ENCODE measurements around the gene ITGA11. TPM values are rescaled to one million over a fixed set of nuclear protein-coding genes. Genes with fewer than 3 reads are reported as not detected.

ITGA11 gene
- total and polyA plus RNA-seq, 3 experiments from 2014 or later, result not detected

DNA sequence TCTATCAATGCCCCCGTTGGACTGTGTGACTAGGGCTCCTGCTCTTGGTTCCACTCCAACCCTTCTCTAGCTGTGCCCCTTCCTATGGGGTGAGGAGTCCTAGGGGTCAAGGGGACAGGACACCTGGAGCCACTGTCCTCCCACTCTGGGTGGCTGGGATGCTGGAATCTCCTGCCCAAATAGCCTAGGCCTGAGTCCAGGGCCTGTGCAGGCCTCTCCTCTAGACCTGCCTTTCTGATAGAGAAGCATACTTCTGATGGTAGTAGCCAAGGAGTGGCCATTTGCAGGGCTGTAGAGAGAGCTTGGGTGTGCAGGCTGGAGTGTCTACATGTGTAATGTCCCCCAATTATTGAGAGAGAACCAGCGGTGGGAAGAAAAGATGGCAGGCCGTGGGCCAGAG lies 54.2 kb downstream of the ITGA11 start:
- ChIA-PET CTCF (no interaction called here), POLR2A (no interaction called here)
- H3K36me3 ChIP-seq (ENCODE audit: insufficient read depth, low read length), result no peaks in the 10 kb centered on the region
- DNase-seq, result no peak
- Mint-ChIP-seq H3K4me1 (peaks cover 4 to 11% (median 10%) of the 10 kb centered on the region in 3 donors), H3K4me3 (no peak overlapping the region), H3K9me3 (no peaks in the 10 kb centered on the region), H3K27me3 (no peaks in the 10 kb centered on the region), H3K27ac (no peak overlapping the region), H3K36me3 (no peaks in the 10 kb centered on the region)
- H3K4me3 ChIP-seq (ENCODE audit: low read length), result no peak overlapping the region
- H3K4me1 ChIP-seq (ENCODE audit: insufficient read depth, low read length), result no peaks in the 10 kb centered on the region
- H3K27me3 ChIP-seq (ENCODE audit: insufficient read depth, low read length, poor library complexity, severe bottlenecking), result no peaks in the 10 kb centered on the region
- no peak overlapping the region for H3K27ac ChIP-seq (ENCODE audit: low read depth, low read length)
- no peaks in the 10 kb centered on the region for H3K9me3 ChIP-seq (ENCODE audit: low read length)

DNA sequence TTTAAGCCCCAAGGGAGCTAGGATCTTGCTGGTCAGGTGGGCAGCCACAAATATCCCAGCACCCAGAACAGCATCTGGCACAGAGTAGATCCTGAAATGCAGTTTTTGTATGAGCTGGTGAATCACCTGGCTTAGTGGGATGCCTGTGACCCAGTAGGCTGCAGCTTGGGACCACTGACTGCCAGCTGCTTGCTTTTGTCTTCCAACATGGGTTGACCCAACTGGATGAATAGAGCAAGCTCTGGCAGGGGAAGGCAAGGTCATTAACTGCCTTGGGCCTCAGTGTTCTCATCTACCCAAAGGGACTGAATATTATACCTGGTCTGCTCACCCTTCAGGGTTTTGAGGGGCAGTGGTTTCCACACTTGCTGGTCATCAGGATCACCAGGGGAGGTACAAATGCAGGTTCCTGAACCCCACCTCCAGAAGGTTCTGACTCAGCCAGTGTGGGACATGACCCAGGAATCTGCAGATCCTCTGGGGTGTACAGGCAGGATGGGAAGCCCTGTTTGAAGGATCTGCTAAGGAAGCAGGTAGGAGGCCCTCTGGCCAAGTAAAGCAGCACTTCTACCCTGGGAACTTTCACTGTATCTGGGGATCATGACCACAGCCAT lies 55.4 kb downstream of the ITGA11 start:
- Mint-ChIP-seq H3K27me3 (no peaks in the 10 kb centered on the region), H3K9me3 (no peaks in the 10 kb centered on the region), H3K4me1 (peaks cover 4 to 11% (median 10%) of the 10 kb centered on the region in 3 donors), H3K4me3 (no peak overlapping the region), H3K27ac (no peak overlapping the region), H3K36me3 (no peaks in the 10 kb centered on the region)
- H3K36me3 ChIP-seq (ENCODE audit: insufficient read depth, low read length), result no peaks in the 10 kb centered on the region
- H3K9me3 ChIP-seq (ENCODE audit: low read length), result no peaks in the 10 kb centered on the region
- POLR2A ChIA-PET, result no interaction called here
- no peak for DNase-seq
- no peak overlapping the region for H3K4me3 ChIP-seq (ENCODE audit: low read length)
- no peaks in the 10 kb centered on the region for H3K27me3 ChIP-seq (ENCODE audit: insufficient read depth, low read length, poor library complexity, severe bottlenecking)
- H3K27ac ChIP-seq (ENCODE audit: low read depth, low read length), result no peak overlapping the region
- CTCF ChIA-PET, result no interaction called here
- no peaks in the 10 kb centered on the region for H3K4me1 ChIP-seq (ENCODE audit: insufficient read depth, low read length)

DNA sequence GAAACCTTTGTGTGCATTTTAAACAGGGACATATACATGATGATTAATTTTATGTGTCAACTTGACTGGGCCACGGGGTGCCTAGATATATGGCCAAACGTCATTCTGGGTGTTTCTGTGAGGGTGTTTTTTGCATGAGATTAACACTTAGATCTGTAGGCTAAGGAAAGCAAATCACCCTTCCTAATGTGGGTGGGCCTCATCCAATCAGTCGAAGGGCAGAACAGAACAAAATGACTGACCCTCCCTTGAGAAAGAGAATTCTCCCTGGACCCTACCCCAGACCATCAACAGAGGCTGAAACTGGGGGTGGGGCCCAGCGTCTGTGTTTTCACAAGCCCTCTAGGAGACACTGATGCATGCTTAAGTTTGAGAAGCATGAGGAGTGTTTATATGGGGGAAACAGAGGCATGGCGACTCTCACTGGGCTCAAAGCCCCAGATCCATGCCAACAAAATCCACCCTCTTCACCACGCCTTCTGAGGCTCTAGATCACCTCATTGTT lies 56.2 kb downstream of the ITGA11 start:
- no peak overlapping the region for H3K4me3 ChIP-seq (ENCODE audit: low read length)
- no peaks in the 10 kb centered on the region for H3K9me3 ChIP-seq (ENCODE audit: low read length)
- Mint-ChIP-seq H3K27me3 (no peaks in the 10 kb centered on the region), H3K9me3 (no peaks in the 10 kb centered on the region), H3K36me3 (no peaks in the 10 kb centered on the region), H3K4me1 (peaks cover 4 to 11% (median 10%) of the 10 kb centered on the region in 3 donors), H3K27ac (no peak overlapping the region), H3K4me3 (no peak overlapping the region)
- ChIA-PET POLR2A (no interaction called here), CTCF (no interaction called here)
- no peaks in the 10 kb centered on the region for H3K27me3 ChIP-seq (ENCODE audit: insufficient read depth, low read length, poor library complexity, severe bottlenecking)
- no peaks in the 10 kb centered on the region for H3K36me3 ChIP-seq (ENCODE audit: insufficient read depth, low read length)
- H3K4me1 ChIP-seq (ENCODE audit: insufficient read depth, low read length), result no peaks in the 10 kb centered on the region
- DNase-seq, result no peak
- H3K27ac ChIP-seq (ENCODE audit: low read depth, low read length), result no peak overlapping the region

DNA sequence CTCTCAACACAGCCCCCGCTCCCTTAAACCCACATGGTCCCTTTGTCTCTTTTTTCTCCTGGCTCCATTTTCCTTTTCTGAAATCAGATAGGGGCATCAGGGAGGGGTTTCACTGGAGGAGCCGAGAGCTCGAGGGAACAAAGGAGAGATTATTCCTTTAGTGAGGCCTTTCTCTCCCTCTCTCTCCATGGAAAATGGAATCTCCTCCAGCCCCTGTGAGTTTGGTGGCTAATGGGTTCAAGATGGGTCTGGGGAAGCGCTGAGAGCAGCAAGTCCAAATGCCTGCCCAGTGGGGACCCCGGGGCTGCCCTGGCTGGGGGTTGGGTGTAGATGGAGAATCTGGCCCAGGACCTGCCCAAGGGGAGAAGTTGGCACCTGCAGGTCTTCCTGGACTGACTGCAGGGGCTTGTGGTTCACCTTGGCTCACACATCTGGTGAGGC lies 56.8 kb downstream of the ITGA11 start:
- H3K36me3 Mint-ChIP-seq, result no peaks in the 10 kb centered on the region
- no peaks in the 10 kb centered on the region for H3K9me3 Mint-ChIP-seq
- no peaks in the 10 kb centered on the region for H3K4me1 ChIP-seq (ENCODE audit: insufficient read depth, low read length)
- H3K27me3 ChIP-seq (ENCODE audit: insufficient read depth, low read length, poor library complexity, severe bottlenecking), result no peaks in the 10 kb centered on the region
- H3K4me3 Mint-ChIP-seq, result no peak overlapping the region
- ChIA-PET CTCF (no interaction called here), POLR2A (no interaction called here)
- no peak overlapping the region for H3K27ac Mint-ChIP-seq
- H3K36me3 ChIP-seq (ENCODE audit: insufficient read depth, low read length), result no peaks in the 10 kb centered on the region
- H3K9me3 ChIP-seq (ENCODE audit: low read length), result no peaks in the 10 kb centered on the region
- peaks cover 4 to 11% (median 10%) of the 10 kb centered on the region in 3 donors for H3K4me1 Mint-ChIP-seq
- H3K4me3 ChIP-seq (ENCODE audit: low read length), result no peak overlapping the region
- no peak overlapping the region for H3K27ac ChIP-seq (ENCODE audit: low read depth, low read length)
- H3K27me3 Mint-ChIP-seq, result no peaks in the 10 kb centered on the region
- DNase-seq, result no peak

DNA sequence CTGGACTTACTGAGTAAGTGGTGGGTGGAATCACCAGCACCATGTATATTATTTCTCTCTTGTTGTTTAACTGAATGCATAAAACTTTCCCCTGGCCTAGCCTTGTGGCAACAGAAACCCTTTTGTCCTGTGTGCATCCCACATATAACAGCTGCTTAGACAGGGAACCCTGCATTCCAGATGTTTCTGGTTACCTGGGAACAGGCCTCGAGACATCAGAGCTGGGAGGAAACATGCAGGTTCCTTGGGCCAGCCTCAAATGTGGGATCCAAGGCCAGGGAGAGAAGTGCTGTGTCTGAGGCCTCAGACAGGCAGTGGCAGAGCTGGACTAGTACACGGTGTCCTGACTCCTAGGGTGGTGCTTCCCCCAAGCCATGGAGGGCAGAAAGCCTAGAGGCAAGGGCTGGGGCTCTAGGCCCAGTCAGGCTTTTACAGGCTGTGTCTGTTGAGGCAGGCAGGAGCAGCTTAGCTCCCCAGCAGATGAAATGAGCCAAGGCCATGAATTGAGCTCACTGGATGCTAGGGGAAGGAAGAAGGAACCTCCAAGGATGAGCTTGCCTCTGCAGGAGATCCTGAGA lies 57.7 kb downstream of the ITGA11 start:
- no peaks in the 10 kb centered on the region for H3K9me3 ChIP-seq (ENCODE audit: low read length)
- CTCF ChIA-PET, result no interaction called here
- H3K27me3 ChIP-seq (ENCODE audit: insufficient read depth, low read length, poor library complexity, severe bottlenecking), result no peaks in the 10 kb centered on the region
- Mint-ChIP-seq H3K9me3 (no peaks in the 10 kb centered on the region), H3K36me3 (no peaks in the 10 kb centered on the region), H3K4me3 (no peak overlapping the region), H3K27ac (no peak overlapping the region), H3K4me1 (peaks cover 0 to 3% (median 3%) of the 10 kb centered on the region in 3 donors), H3K27me3 (peaks cover 4 to 7% of the 10 kb centered on the region in 2 donors)
- H3K27ac ChIP-seq (ENCODE audit: low read depth, low read length), result no peak overlapping the region
- no peaks in the 10 kb centered on the region for H3K36me3 ChIP-seq (ENCODE audit: insufficient read depth, low read length)
- DNase-seq, result no peak
- no peaks in the 10 kb centered on the region for H3K4me1 ChIP-seq (ENCODE audit: insufficient read depth, low read length)
- no peak overlapping the region for H3K4me3 ChIP-seq (ENCODE audit: low read length)
- POLR2A ChIA-PET, result no interaction called here

DNA sequence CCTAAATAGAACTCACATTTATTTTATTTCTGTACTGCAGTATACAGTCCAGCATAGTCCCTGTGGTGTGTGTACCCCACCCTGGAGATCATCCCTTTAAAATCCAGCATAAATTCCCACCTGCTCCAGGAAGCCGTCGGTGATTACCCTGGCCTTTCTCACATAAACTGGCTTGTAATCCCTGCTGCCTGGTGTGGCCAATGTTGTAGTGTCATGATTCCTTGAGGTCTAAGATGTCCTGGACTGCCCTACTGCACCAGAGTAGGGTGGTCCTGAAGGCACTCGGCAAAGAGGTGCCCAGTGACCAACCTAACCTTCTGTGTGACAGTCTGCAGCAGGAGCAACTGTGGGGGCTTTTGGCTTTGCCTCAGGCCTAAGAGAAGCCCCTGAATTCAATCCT lies 58.9 kb downstream of the ITGA11 start:
- H3K27ac Mint-ChIP-seq, result no peak overlapping the region

DNA sequence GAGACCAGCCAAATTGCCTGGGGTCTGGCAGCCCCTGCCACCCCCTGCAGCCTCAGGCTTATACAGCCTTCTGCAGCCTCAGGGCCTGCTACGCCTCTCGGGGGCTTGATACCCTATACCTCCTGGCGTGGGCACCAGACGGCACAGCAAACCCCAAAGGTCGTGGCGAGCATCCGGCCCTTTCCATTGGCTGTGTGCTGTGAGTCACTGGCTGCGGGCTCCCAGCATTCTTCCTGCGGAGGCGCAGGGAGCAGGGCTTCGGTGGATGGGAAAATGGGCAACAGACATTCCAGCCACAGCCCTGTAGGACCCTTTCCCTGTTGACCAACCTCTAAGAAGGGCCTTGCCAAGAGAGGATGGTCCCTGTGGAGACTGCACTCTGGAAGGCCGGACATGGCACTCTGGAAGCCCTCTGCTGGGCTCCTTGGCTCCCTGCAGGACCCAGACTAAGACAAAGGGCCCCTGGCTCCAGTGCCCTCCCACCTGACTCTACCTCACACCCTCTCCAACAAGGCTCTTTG lies 59.6 kb downstream of the ITGA11 start:
- Mint-ChIP-seq H3K27ac (no peak overlapping the region), H3K27me3 (peaks cover 10 to 21% of the 10 kb centered on the region in 2 donors), H3K36me3 (no peaks in the 10 kb centered on the region), H3K4me3 (no peak overlapping the region), H3K4me1 (no peaks in the 10 kb centered on the region), H3K9me3 (no peaks in the 10 kb centered on the region)
- DNase-seq, result no peak
- Histone ChIP-seq H3K4me3 (ENCODE audit: low read length) (no peak overlapping the region), H3K27ac (ENCODE audit: low read depth, low read length) (no peak overlapping the region), H3K27me3 (ENCODE audit: insufficient read depth, low read length, poor library complexity, severe bottlenecking) (no peaks in the 10 kb centered on the region), H3K36me3 (ENCODE audit: insufficient read depth, low read length) (no peaks in the 10 kb centered on the region), H3K4me1 (ENCODE audit: insufficient read depth, low read length) (no peaks in the 10 kb centered on the region), H3K9me3 (ENCODE audit: low read length) (no peaks in the 10 kb centered on the region)
- CTCF ChIA-PET, result no interaction called here
- POLR2A ChIA-PET, result no interaction called here

More for the DNA sequence above, 58.9 kb downstream of the ITGA11 start:
- Histone ChIP-seq H3K36me3 (ENCODE audit: insufficient read depth, low read length) (no peaks in the 10 kb centered on the region), H3K27ac (ENCODE audit: low read depth, low read length) (no peak overlapping the region), H3K27me3 (ENCODE audit: insufficient read depth, low read length, poor library complexity, severe bottlenecking) (no peaks in the 10 kb centered on the region), H3K4me3 (ENCODE audit: low read length) (no peak overlapping the region), H3K9me3 (ENCODE audit: low read length) (no peaks in the 10 kb centered on the region), H3K4me1 (ENCODE audit: insufficient read depth, low read length) (no peaks in the 10 kb centered on the region)
- Mint-ChIP-seq H3K27me3 (peaks cover 10 to 15% of the 10 kb centered on the region in 2 donors), H3K4me3 (no peak overlapping the region), H3K4me1 (no peaks in the 10 kb centered on the region), H3K36me3 (no peaks in the 10 kb centered on the region), H3K9me3 (no peaks in the 10 kb centered on the region)
- ChIA-PET CTCF (no interaction called here), POLR2A (no interaction called here)
- DNase-seq, result no peak

DNA sequence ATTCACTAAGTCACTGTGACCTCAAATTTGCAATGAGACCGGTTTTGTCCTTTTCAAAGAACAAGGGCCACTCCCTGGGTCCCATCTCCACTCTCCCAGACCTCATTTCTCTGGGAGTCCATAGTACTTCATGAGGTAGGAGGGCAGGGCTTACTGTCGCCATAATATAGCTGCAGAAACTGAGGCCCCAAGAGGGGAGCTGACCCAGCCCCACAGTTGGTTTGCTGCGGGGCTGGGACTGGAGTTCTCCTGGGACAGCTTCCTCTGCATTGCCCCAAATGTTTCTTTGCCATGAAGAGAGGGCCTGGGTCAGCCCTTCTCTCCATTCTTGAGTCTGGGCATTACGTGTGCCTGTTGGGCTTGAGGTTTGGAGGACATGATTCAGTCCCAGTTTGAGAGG lies 60.1 kb downstream of the ITGA11 start:
- Mint-ChIP-seq H3K36me3 (no peaks in the 10 kb centered on the region), H3K27ac (no peak overlapping the region), H3K4me3 (no peak overlapping the region), H3K9me3 (no peaks in the 10 kb centered on the region), H3K4me1 (no peaks in the 10 kb centered on the region), H3K27me3 (peaks cover 14 to 24% of the 10 kb centered on the region in 2 donors)
- H3K36me3 ChIP-seq (ENCODE audit: insufficient read depth, low read length), result no peaks in the 10 kb centered on the region
- H3K4me3 ChIP-seq (ENCODE audit: low read length), result no peak overlapping the region
- POLR2A ChIA-PET, result no interaction called here
- no peaks in the 10 kb centered on the region for H3K9me3 ChIP-seq (ENCODE audit: low read length)
- no peaks in the 10 kb centered on the region for H3K27me3 ChIP-seq (ENCODE audit: insufficient read depth, low read length, poor library complexity, severe bottlenecking)
- CTCF ChIA-PET, result no interaction called here
- H3K27ac ChIP-seq (ENCODE audit: low read depth, low read length), result no peak overlapping the region
- no peak for DNase-seq
- H3K4me1 ChIP-seq (ENCODE audit: insufficient read depth, low read length), result no peaks in the 10 kb centered on the region
